NCI-H1417 treated with DMSO at 0.1 percent for 48 hours (cell line): Measurements from ENCODE around the gene CEP57L1.
"Not testable (repeated sequence)": the region's sequence is repeated elsewhere in the genome, so short reads cannot be mapped to it uniquely, and the experiment has no call there.

Source experiments
- DNase-seq: peaks from one replicate; lab custom pipeline; 2025; lab: John Stamatoyannopoulos, UW

Gene CEP57L1

DNA sequence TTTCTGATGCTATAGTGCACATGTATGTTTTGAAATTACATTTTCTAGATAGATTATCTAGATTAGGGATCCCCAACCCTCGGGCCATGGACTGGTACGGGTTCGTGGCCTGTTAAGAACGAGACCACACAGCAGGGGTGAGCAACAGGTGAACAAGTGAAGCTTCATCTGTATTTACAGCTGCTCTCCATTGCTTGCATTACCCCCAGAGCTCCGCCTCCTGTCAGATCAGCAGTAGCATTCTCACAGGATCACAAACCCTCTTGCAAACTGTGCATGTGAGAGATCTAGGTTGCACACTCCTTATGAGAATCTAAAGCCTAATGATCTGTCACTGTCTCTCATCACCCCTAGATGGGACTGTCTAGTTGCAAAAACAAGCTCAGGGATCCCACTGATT is 10.4 kb downstream of the CEP57L1 start:
- no peak for DNase-seq

DNA sequence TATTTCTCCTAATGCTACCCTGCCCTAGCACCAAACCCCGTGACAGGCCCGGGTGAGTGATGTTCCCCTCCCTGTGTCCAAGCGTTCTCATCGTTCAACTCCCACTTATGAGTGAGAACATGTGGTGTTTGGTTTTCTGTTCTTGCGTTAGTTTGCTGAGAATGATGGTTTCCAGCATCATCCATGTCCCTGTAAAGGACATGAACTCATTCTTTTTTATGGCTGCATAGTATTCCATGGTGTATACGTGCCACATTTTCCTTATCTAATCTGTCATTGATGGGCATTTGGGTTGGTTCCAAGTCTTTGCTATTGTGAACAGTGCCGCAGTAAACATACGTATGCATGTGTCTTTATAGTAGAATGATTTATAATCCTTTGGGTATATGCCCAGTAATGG is 14.4 kb downstream of the CEP57L1 start:
- not testable (repeated sequence) for DNase-seq

DNA sequence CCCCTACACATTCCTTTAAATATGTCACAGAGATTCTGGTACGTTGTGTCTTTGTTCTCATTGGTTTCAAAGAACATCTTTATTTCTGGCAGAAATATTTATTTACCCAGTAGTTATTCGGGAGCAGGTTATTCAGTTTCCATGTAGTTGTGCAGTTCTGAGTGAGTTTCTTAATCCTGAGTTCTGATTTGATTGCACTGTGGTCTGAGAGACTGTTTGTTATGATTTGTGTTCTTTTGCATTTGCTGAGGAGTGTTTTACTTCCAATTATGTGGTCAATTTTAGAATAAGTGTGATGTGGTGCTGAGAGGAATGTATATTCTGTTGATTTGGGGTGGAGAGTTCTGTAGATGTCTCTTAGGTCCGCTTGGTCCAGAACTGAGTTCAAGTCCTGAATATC is 17.4 kb downstream of the CEP57L1 start:
- not testable (repeated sequence) for DNase-seq

DNA sequence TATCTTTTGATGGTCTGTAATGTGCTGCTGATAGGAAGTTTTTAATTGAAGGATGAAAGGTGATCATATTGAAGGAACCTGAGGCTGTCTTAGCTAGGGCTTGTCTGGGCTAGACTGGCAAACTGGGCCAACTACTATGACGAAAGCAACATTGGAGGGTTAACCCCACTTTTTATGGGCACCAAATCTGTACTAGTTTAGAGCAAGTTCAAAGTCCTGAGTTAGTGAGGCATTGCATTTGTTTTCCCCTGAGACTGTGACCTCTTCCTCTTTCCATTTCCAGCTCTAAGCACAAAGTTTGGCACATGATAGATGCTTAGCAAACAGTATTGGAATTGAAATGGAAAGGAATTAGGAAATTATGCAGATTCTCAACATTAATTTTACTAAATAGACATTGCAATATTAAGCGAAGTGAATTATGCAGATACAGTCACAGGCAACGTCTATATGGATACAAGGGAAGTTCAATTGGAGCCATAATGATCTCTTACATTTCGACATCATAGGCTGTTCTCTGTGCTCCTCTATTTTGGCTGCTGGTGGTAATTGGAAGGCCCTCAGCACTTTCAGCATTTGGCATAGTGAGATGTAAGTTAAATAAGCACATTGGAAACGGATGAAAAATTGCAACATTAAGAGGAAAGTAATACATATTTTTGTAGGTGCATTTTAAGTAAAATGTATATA is 22.2 kb downstream of the CEP57L1 start:
- DNase-seq, result no peak

DNA sequence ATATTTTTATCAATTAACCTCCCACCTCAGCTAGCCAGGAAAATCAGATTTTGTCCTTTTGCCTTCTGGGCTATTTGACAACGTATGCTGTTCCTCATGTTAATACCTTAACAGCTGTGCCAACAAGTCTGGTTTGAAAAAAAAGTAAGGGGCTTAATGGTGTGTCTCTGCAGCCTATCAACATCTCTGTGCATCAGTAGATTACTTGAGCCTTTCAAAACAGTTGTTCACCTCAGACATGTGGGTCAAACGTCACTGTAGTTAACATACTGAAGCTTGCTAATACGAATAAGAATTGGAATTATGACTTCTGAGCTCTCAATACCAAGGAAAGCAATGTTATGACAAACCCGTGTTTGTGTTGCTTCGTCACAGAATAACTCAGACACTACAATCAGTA is 23.0 kb downstream of the CEP57L1 start:
- no peak for DNase-seq

DNA sequence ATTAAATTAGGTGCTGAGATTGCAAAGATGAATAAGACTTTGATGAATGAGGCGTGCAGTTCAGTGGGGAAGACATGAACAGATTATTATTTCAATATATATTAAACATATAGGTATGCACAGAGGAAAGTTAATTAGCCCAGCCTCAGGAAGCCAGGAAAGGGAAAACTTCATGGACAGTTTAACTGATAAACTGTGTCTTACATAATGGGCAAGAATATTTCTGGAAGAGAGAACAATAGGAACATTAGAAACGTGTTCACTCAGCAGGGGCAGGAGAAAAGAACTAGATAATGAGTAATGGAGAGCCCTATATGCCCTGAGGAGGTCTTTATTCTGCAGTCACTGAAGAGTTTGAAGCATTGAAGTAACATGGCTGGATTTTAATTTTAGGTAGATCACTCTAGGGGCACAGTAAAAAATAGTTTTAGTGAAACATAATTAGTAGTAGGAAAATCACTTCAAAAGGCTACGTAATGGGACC is 23.6 kb downstream of the CEP57L1 start:
- DNase-seq, result no peak

DNA sequence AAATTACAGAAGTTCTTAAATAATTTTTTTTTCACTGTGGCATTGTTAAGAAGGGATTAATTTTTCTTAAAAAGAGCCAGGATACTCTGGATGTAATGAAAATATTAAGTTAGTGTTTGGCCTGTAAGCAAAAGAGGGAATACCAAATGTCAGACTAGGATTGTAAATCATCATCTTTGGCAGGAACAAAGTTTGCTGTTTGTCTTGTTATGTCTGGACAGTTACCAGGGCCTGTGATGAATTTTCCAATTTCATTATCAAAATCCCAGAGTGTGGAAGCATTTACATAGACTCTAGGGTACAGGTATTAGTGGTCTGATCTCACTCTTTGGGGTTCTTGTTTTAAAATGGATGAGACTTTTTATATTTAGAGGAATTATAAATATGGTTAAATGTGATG is 26.1 kb downstream of the CEP57L1 start:
- DNase-seq, result no peak

DNA sequence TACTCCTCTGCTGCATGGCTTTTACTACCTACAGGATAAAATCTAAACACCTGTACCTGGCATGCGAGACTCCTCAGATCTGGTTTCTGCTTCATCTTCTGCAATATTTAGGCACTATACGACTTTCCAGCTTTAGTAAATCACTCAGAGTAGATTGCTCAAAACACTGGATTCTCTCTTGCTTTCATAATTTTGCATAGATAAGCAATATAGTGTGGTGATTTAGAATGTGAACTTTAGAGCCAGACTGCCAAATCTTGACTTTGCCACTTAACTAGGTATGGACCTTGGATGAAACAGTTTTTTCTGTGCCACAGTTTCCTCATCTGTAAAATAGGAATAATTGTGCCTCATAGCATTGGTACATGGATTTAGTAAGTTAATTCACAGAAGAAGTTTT is 28.9 kb downstream of the CEP57L1 start:
- no peak for DNase-seq

DNA sequence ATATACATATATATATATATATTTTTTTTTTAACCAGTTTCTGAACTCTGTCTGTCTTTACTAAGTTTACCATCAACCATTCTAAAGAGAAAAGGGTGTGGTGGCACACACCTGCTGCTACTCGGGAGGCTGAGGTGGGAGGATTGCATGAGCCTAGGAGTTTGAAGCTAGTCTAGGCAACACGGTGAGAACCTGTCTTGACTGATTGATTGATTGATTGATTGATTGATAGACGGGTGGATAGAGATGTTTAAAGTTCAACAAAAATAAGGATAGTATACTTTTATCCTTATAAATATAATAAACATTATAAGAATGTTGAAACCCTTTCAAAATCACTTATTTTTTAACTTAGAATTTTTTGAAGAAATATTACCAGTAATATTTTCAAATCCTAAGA is 30.2 kb downstream of the CEP57L1 start:
- DNase-seq, result no peak

DNA sequence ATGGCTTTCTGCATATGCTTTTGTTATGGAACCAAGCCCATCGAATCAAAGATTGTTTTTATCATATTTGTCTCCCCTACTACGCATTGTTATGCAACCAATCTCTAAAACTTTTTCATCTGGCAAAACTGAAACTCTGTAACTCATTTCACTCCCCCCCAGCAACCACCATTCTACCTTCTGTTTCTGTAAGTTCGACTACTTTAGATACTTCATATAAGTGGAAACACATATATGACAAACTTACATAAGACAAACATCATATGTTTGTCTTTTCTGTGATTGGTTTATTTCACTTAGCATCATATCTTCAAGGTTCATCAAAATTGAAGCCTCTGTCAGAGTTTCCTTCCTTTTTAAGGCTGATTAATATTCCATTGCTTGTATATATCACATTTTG is 34.8 kb downstream of the CEP57L1 start:
- DNase-seq, result no peak

DNA sequence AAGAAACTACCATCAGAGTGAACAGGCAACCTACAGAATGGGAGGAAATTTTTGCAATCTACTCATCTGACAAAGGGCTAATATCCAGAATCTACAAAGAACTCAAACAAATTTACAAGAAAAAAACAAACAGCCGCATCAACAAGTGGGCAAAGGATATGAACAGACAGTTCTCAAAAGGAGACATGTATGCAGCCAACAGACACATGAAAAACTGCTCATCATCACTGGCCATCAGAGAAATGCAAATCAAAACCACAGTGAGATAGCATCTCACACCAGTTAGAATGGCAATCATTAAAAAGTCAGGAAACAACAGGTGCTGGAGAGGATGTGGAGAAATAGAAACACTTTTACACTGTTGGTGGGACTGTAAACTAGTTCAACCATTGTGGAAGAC is 40.3 kb downstream of the CEP57L1 start:
- not testable (repeated sequence) for DNase-seq

DNA sequence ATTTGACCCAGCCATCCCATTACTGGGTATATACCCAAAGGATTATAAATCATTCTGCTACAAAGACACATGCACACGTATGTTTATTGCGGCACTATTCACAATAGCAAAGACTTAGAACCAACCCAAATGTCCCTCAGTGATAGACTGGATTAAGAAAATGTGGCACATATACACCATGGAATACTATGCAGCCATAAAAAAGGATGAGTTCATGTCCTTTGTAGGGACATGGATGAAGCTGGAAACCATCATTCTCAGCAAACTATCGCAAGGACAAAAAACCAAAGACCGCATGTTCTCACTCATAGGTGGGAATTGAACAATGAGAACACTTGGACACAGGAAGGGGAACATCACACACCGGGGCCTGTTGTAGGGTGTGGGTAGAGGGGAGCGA is 40.7 kb downstream of the CEP57L1 start:
- DNase-seq, result not testable (repeated sequence)

DNA sequence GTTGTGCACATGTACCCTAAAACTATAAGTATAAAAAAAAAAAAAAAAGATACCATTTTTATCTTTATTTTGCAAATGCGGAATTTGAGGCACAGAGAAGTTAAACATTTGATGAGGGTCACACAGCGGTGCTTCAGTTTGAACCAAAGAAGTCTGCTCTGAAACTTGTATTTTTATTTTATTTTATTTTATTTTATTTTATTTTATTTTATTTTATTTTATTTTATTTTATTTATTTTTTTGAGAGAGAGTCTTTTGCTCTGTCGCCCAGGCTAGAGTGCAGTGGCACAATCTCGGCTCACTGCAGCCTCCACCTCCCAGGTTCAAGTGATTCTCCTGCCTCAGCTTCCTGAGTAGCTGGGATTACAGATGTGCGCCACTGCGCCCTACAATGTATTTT is 41.2 kb downstream of the CEP57L1 start:
- not testable (repeated sequence) for DNase-seq

DNA sequence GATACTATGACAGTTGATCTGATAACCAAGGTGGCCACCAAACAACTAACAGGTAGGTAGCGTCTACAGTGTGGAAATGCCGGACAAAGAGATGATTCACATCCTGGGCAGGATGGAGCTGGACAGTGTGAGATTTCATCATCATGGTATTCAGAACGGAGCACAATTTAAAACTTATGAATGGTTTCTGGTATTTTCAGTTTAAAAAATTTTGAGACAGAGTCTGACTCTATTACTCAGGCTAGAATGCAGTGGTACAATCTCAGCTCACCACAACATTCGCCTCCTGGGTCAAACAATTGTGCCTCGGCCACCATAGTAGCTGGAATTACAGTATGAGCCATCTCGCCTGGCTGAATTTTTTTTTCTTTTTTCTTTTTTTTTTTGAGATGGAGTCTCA is 43.8 kb downstream of the CEP57L1 start:
- DNase-seq, result no peak

DNA sequence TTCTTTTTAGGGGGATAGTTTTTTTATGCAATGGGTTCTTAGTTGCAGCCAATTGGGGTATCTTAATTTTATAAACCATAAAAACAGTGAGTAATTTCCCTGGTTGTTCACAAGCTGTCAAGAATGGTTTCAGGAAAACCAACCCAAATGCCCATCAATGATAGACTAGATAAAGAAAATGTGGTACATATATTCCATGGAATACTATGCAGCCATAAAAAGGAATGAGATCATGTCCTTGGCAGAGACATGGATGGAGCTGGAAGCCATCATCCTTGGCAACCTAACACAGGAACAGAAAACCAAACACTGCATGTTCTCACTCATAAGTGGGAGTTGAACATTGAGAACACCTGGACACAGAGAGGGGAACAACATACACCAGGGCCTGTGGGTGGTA is 46.8 kb downstream of the CEP57L1 start:
- DNase-seq, result not testable (repeated sequence)

DNA sequence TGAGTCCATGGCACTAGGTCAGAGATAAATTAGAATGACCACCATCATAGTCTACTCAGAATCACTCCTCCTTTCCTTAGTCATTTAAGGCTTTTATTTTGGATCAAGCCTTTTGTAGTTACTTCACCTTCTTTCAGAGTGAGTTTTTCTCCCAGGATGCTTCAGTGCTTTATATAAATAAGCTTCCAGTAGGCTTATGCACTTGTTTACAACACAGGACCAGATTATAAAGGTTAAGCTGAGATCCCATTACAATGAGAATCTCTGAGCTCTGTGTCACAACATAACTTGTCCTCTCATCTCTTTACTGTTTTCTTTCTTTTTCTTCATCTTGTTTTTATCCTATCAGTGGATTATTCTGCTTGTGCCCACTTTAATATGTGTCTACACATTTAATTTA is 47.9 kb downstream of the CEP57L1 start:
- DNase-seq, result no peak

DNA sequence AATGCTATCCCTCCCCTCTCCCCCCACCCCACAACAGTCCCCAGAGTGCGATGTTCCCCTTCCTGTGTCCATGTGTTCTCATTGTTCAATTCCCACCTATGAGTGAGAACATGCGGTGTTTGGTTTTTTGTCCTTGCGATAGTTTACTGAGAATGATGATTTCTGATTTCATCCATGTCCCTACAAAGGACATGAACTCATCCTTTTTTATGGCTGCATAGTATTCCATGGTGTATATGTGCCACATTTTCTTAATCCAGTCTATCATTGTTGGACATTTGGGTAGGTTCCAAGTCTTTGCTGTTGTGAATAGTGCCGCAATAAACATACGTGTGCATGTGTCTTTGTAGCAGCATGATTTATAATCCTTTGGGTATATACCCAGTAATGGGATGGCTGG is 52.9 kb downstream of the CEP57L1 start:
- DNase-seq, result not testable (repeated sequence)

DNA sequence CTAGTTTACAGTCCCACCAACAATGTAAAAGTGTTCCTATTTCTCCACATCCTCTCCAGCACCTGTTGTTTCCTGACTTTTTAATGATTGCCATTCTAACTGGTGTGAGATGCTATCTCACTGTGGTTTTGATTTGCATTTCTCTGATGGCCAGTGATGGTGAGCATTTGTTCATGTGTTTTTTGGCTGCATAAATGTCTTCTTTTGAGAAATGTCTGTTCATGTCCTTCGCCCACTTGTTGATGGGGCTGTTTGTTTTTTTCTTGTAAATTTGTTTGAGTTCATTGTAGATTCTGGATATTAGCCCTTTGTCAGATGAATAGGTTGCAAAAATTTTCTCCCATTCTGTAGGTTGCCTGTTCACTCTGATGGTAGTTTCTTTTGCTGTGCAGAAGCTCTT is 53.4 kb downstream of the CEP57L1 start:
- DNase-seq, result not testable (repeated sequence)

DNA sequence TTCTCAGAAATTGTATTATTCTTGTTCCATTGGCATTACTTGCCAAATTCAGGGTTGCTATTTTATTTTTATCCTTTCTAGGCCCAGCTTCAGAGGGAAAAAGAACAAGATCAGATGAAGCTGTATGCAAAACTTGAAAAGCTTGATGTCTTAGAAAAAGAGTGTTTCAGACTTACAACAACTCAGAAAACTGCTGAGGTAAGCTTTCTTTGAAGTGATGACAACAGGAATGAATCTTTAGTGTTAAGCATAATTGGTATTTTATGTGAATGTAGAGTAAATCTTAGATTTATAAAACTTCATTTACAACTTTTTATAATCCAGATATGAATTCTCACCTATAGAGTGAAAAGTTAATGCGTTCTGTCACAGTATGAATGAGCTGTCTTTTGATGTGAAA is 58.4 kb downstream of the CEP57L1 start:
- no peak for DNase-seq

DNA sequence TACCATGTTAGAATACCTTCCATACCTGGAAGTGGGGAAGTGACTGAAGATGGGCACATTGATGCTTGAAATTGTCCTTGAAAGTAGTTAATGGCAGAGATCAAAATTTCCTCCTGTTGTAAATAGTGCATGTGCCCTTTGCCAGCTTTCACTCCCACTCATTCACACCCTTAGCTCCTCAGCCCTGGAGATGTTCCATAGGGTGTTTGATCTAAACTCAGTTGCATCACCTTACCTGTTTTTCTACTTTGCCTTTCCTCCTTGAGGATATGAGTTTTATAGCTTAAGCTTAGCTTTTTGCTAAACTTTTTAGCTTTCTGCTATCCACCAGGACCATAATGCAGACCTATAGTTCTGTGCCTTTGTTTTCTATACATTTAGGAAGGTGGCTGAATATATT is 69.0 kb downstream of the CEP57L1 start:
- DNase-seq, result no peak

DNA sequence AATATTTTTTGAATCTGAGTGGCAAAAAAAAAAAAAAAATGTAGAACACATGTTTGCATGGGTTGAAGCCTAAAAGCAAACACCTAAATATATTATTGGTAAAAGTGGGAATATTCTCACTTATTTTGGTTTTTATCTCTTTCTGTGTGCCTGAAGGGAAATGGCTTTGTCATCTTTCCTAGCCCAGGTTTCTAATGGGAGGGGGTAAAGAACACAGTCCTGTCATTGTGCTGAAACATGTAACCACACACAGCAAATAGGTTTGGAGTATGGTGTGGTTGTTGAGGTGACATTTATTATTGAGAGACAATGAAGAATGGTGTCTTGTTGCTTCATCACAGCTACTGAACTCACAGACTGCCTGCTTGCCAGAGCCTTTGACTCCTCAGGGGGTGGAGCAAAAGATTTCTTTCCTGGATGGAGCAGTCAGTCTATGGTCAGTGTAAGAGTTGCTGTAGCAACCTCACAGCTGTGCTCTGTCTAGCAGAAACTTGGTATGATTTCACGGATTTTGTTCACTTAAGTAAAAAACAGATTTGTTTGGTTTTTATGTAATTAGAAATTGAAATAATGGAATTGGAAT is 70.2 kb downstream of the CEP57L1 start:
- DNase-seq, result no peak

DNA sequence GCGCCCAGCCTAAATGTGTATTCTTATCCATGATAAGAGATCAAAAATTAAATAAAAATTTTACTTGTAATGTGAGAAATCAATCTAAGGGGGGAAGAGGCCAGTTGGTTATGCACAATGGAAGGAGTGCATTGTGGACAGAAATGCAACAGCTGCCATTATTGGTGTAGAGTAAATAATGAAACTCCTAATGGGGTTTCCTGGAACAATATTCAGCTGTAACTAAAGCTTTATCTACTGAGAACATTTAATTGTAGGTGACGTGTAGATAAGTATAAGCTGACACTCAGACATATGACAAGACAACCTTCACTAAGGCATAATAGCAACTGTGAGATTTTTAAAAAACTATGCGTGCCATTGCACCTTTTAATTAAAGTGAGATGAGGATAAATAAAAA is 71.4 kb downstream of the CEP57L1 start:
- no peak for DNase-seq

DNA sequence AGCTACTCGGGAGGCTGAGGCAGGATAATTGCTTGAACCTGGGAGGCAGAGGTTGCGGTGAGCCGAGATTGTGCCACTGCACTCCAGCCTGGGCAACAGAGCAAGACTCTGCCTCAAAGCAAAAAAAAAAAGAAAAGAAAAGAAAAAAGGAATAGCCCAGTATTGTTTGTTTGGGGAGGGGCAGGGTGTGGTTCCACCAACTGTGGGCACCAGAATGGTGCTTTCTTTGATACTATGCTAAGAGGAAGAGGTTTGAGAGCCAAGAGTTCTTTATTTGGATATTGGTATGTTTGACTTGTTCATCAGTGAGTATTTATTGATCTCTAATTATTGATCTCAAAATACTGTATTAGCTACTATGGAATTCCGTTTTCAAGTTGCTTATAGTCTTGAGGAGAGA is 72.3 kb downstream of the CEP57L1 start:
- DNase-seq, result no peak

DNA sequence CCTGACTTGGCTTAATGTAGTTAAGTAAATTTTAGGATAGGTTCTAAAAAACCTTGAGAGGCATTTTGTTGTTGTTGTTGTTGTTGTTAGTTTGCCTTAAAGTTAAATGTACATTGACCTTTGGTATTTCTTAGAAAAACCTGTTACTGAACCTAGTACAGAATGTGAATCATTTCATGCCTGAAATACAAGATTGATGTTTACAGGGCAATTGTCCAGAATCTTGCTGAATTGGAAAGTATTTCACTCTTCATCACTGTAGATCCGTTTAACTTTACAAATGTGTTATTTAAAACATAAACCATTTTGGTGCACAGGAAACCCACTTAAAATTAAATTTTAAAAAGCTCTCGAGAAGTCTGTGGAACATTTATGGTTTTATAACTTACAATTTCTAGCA is 75.0 kb downstream of the CEP57L1 start:
- no peak for DNase-seq
